Natural killer cell (primary cell): Measurements from ENCODE around the gene MRPL19. TPM values are rescaled to one million over a fixed set of nuclear protein-coding genes. Genes with fewer than 3 reads are reported as not detected.
"Not testable (repeated sequence)": the region's sequence is repeated elsewhere in the genome, so short reads cannot be mapped to it uniquely, and the experiment has no call there.

Experiments
- ATAC-seq, 3 donors: fragments of 150-1000 bp in 2 of 3; fragments of 200-7000 bp in 1 of 3; cut with Tn5 transposase; 1 replicate in 1 of 3; 2 replicates in 2 of 3; pipeline ENCODE4 v1.10.0; 2021; ENCODE audit warnings: mild to moderate bottlenecking in 2 of 3, moderate library complexity in 2 of 3
- DNase-seq, 2 donors: peaks; one replicate each; pipeline versions ENCODE4 v3.0.0 to v3.0.0-alpha.2; 2013 to 2021; ENCODE audit warnings: mixed read lengths in 1 of 2
- H3K27ac ChIP-seq: one replicate; pipeline ENCODE4 v1.5.1; 2013; ENCODE audit warnings: mild to moderate bottlenecking, low read length
- H3K27me3 ChIP-seq: one replicate; pipeline ENCODE4 v1.6.1; 2013; ENCODE audit warnings: low read length; ENCODE audit not compliant: control insufficient read depth, insufficient read depth
- H3K36me3 ChIP-seq: one replicate; pipeline ENCODE4 v1.6.1; 2013; ENCODE audit warnings: low read length; ENCODE audit not compliant: control insufficient read depth, insufficient read depth
- H3K4me1 ChIP-seq: one replicate; pipeline ENCODE4 v1.6.1; 2013; ENCODE audit warnings: low read length; ENCODE audit not compliant: control insufficient read depth, insufficient read depth
- H3K4me3 ChIP-seq: one replicate; pipeline ENCODE4 v1.5.1; 2013; ENCODE audit warnings: low read length
- H3K9me3 ChIP-seq: one replicate; pipeline ENCODE4 v1.6.1; 2013; ENCODE audit warnings: low read length; ENCODE audit not compliant: control insufficient read depth, insufficient read depth
- H3K27ac Mint-ChIP-seq, 2 donors: one replicate each; pipeline ENCODE4 v1.8.0; 2022; ENCODE audit warnings: mild to moderate bottlenecking in 2 of 2, mixed read lengths in 2 of 2, moderate library complexity in 1 of 2
- H3K27me3 Mint-ChIP-seq, 2 donors: one replicate each; pipeline ENCODE4 v1.8.0; 2022; ENCODE audit warnings: low read depth in 2 of 2, mixed read lengths in 2 of 2
- H3K36me3 Mint-ChIP-seq: one replicate; pipeline ENCODE4 v1.8.0; 2022; ENCODE audit warnings: mixed read lengths
- H3K4me1 Mint-ChIP-seq, 2 donors: one replicate each; pipeline ENCODE4 v1.8.0; 2022; ENCODE audit warnings: mixed read lengths in 2 of 2
- H3K4me3 Mint-ChIP-seq: one replicate; pipeline ENCODE4 v1.8.0; 2022; ENCODE audit warnings: mild to moderate bottlenecking, moderate library complexity, mixed read lengths
- H3K9me3 Mint-ChIP-seq, 2 donors: one replicate each; pipeline ENCODE4 v1.8.0; 2022; ENCODE audit warnings: mixed read lengths in 2 of 2
- CTCF ChIP-seq: fragments of 200-600 bp; IDR thresholded peaks from one replicate; pipeline ENCODE4 v1.8.0; 2022; ENCODE audit warnings: antibody characterized with exemption
- WGBS: methylation state at CpG from one replicate; pipeline ENCODE4 v1.1.7; 2013; ENCODE audit warnings: missing lambda C conversion rate; ENCODE audit not compliant: insufficient coverage; 5-methylcytosine and 5-hydroxymethylcytosine counted together
- intact Hi-C: fragments of 100-400 bp; cut with micrococcal nuclease; formaldehyde crosslinking; loops from one replicate; pipeline ENCODE4 v1.14.2; 2022
- total RNA-seq, 4 donors: library from RNA; stranded (reverse); fragments of 120-200 nt in 1 of 4; gene quantifications; one replicate each; pipeline versions ENCODE4 v1.2.3 to v1.2.4, GENCODE V29; 2013 to 2022

The MRPL19 gene
- total RNA-seq, 3 donors from 2014 or later (not counting 1 experiment from before 2014, with no cell fraction given), result 11.9 to 22.9 (median 17.8) TPM

- H3K36me3 Mint-ChIP-seq, result peaks cover 52% of the 10 kb centered on the region
- Histone ChIP-seq H3K27ac (no peak overlapping the region), H3K4me1 (no peaks in the 10 kb centered on the region), H3K4me3 (no peak overlapping the region), H3K36me3 (peaks cover 61% of the 10 kb centered on the region), H3K9me3 (no peaks in the 10 kb centered on the region), H3K27me3 (no peaks in the 10 kb centered on the region)
- no peak for TF ChIP-seq CTCF
- no peaks in the 10 kb centered on the region for H3K27me3 Mint-ChIP-seq
- H3K27ac Mint-ChIP-seq, result no peak overlapping the region
- peaks cover 3 to 6% of the 10 kb centered on the region in 2 donors for H3K9me3 Mint-ChIP-seq
- H3K4me1 Mint-ChIP-seq, result peaks cover 27 to 29% of the 10 kb centered on the region in 2 donors
- no peak for ATAC-seq
- intact Hi-C loops, result no loop called here
- H3K4me3 Mint-ChIP-seq, result no peak overlapping the region
- DNase-seq, result no peak
Measured at GRCh38 chr2:75657798-75658197, 11.2 kb downstream of the MRPL19 start.

- Histone ChIP-seq H3K27ac (no peak overlapping the region), H3K4me1 (no peaks in the 10 kb centered on the region), H3K27me3 (no peaks in the 10 kb centered on the region), H3K36me3 (peaks cover 26% of the 10 kb centered on the region), H3K4me3 (no peak overlapping the region), H3K9me3 (no peaks in the 10 kb centered on the region)
- TF ChIP-seq CTCF, result no peak
- intact Hi-C loops, result no loop called here
- no peak for ATAC-seq
- no peaks in the 10 kb centered on the region for H3K27me3 Mint-ChIP-seq
- 98% methylated on average over 4 of the region's 6 CpGs for WGBS
- no peaks in the 10 kb centered on the region for H3K9me3 Mint-ChIP-seq
- H3K36me3 Mint-ChIP-seq, result peaks cover 2% of the 10 kb centered on the region
- H3K27ac Mint-ChIP-seq, result no peak overlapping the region
- peaks cover 0 to under 1% of the 10 kb centered on the region in 2 donors for H3K4me1 Mint-ChIP-seq
- no peak overlapping the region for H3K4me3 Mint-ChIP-seq
- DNase-seq, result no peak
Measured at GRCh38 chr2:75666911-75667310, 20.3 kb downstream of the MRPL19 start.

GRCh38 chr2:75667884-75668283, 21.3 kb downstream of the MRPL19 start:
- ATAC-seq, result no peak
- no peaks in the 10 kb centered on the region for H3K27me3 ChIP-seq
- H3K27ac ChIP-seq, result no peak overlapping the region
- Mint-ChIP-seq H3K9me3 (no peaks in the 10 kb centered on the region), H3K4me1 (no peaks in the 10 kb centered on the region), H3K36me3 (no peaks in the 10 kb centered on the region), H3K27ac (no peak overlapping the region), H3K4me3 (no peak overlapping the region), H3K27me3 (no peaks in the 10 kb centered on the region)
- DNase-seq, result no peak
- peaks cover 20% of the 10 kb centered on the region for H3K36me3 ChIP-seq
- TF ChIP-seq CTCF, result no peak
- H3K4me3 ChIP-seq, result no peak overlapping the region
- H3K4me1 ChIP-seq, result no peaks in the 10 kb centered on the region
- 95% methylated on average over 2 of the region's 2 CpGs for WGBS
- intact Hi-C loops, result no loop called here
- no peaks in the 10 kb centered on the region for H3K9me3 ChIP-seq

GRCh38 chr2:75675423-75675822, 28.8 kb downstream of the MRPL19 start:
- H3K9me3 Mint-ChIP-seq, ATAC-seq, H3K4me3 Mint-ChIP-seq, DNase-seq, intact Hi-C loops, H3K9me3 ChIP-seq, H3K27ac ChIP-seq, H3K27me3 Mint-ChIP-seq, H3K36me3 Mint-ChIP-seq, H3K4me3 ChIP-seq, H3K4me1 ChIP-seq, H3K27me3 ChIP-seq, H3K27ac Mint-ChIP-seq, H3K4me1 Mint-ChIP-seq: not testable (repeated sequence)
- WGBS, result 100% methylated on average over 3 of the region's 4 CpGs
- peaks cover 19% of the 10 kb centered on the region for H3K36me3 ChIP-seq
